HK-2 (cell line): ENCODE measurements around the gene KCNA2.

ENCODE experiments used
- DNase-seq: peaks from one replicate; pipeline ENCODE4 v3.0.0-alpha.2; 2018; ENCODE audit not compliant: unreplicated experiment

Gene KCNA2

DNA sequence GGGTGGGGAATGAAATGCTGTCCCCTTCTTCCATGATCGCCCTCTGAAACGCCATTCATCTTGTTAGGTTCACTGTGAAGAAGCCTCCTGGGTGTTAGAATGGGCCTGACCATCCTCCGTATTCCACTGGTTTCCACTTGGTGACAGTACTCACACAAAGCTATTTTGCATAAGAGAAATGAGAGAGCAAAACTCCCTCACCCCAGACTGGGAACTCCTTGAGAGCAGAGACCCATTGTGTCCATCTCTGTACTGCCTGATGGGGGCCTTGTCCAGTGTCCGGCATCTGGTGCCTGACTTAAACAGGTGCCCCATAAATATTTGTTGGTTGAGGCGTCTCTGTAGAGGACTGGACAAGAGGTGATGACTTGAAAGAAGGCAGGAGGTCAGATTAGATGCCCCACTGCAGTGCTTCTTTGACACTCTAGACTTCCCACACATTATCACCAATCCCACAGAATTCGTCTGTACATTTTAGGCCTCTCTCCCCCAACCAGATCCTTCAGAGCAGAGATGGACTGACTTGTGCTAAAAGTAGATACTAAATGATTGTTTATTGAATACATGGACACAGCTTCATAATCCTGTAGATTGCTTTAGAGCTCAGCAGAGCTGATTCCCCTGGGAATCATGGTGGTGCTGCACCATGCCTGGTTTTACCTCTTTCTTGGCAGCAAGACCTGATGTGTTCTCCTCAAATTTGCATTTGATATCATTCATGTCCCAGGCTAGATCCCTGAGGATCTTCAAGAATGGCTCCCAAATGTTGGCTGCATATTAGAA lies 22.4 kb upstream of the KCNA2 start:
- no peak for DNase-seq

DNA sequence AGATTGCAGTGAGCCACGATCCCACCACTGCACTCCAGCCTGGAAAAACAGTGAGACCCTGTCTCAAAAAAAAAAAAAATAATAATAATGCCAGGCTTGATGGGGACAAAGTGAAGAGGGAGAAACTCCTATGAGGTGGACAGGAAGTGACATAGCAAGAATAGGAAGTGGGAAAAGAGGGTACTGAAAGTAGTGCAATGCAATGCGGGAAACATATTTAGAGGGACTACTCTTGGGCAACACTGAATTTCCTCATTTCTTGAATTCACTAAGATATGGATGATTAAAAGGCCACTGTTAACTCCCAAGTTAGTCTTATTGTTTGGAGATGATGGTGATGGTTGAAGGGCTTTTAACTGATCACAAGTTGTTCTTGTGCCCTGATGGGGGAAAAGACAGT lies 21.6 kb upstream of the KCNA2 start:
- DNase-seq = no peak

DNA sequence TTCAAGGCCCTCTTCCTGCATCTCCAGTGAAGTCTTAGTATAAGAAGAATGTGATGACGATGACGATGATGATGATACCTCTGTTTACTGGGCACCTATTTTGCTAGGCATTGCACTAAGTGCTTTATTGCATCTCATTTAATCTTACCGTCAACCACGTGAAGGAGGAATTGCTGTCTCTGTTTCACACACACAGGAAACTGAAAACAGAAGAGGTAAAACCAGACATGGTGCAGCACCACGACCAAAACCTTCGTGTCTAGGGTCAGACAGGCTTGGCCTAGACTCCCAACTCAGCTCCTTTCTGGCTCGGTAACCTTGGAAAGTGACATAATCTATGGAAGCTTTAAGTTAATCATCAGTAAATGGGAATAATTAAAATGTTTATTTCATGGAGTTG lies 20.7 kb upstream of the KCNA2 start:
- DNase-seq = no peak

DNA sequence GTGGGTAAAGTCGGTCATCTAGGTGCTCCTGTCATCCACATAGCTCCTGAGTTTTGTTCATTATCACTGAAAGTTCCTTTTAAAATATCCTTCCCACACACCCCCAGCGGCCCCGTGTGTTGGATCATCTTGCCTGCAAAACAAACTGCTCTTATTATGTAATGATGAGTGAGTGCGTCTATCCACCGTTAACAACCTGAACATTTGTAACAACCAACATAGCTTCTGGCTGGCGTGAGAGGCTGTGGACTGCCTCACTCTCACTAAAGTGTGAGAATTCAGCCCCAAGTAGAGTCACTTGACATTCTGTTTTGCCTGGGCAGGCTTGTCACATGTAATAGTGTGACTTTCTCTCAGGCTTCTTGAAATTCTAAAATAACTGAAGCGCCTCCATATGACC lies 14.5 kb upstream of the KCNA2 start:
- no peak for DNase-seq

DNA sequence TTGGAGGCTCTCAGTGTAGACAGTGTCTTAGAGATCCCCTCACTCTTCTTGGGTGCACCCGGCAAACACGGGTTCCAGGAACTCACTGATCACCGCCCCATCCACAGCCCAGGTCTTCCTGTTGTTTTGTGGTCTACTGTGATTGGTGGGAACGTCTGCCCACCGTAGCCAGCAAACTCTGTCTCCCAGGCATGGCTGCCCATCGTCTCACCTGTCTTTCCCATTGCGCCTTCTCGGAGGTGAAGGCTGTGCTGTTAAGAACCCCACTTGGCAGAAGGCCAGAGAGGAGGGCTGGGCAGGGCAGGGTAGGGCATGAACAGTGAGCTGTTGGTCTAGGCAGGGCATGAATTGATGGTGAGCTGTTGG lies 14.1 kb upstream of the KCNA2 start:
- no peak for DNase-seq

DNA sequence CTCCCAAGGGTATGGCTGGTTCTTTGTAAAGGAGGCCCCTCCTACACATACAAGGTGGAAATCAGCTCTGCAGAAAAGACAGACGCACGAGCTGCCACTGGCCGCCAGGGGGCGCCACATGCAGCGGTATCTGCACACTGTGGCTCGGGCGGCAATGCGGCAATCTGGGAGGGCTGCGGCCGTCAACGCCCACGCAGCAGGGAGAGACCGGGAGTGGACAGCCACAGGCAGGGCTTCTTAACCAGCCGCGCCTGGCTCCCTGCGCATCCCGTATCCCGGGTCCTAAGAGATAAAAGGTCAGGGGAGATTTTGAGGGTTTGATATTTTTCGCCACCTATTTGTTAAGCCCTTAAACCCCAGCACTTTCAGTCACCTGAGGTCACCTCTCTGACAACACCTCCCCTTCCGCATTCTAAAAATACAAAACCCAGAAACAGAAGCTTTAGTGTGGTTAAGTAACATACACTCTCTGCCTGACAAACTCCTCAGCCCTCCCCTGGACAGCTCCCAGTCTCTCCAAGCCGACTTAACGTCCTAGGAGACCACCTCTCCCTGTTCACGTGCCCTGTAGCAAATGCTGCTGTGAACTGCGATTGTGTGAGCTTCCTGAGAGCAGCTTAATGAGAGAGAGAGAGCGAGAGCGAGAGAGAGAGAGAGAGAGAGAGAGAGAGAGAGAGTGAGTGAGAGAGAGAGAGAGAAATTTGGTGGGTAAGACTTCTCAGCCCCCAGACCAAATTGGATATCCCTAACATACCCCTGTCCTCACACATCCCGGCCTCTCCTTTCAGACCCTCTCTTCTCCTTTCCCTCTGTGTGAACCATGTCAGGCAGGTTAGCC lies 13.5 kb upstream of the KCNA2 start:
- DNase-seq = peak; percentile 81

DNA sequence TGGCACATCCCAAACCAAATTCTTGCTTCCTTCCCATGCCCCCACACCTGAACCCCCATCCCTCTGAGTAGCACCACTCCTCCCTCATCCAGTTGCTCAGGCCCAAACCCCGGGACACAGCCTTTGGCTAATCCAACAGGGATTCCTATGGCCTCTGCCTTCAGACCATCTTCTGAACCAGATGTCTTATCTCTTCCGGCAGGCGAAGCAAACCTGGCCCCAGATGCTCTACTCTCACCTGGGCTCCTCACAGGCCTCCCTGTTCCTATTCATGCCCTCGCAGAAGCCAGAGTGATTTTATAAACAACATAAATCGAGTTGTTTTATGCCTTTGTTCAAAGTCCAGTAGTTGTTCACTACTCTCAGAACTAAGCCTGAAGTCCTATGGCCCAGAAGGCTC lies 12.5 kb upstream of the KCNA2 start:
- DNase-seq = no peak

DNA sequence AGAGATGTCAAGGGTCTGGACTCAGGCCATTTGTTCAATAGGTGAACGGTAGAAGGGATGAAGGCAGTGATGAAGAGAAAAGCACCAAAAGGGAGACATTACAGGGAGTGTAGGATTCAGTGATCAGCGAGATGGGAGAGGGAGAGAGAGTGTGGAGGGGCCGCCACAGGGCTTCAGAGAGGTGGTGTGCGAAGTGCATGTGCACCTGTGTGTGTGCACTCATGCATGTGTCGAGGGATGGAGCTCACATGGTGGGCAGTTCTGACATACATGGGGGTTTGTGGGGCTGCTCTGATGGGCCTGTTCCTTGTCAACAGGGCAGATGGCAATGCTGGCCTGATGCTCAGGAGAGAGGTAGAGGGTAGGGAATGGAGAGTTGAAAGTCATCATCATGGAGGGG lies 11.4 kb upstream of the KCNA2 start:
- no peak for DNase-seq

DNA sequence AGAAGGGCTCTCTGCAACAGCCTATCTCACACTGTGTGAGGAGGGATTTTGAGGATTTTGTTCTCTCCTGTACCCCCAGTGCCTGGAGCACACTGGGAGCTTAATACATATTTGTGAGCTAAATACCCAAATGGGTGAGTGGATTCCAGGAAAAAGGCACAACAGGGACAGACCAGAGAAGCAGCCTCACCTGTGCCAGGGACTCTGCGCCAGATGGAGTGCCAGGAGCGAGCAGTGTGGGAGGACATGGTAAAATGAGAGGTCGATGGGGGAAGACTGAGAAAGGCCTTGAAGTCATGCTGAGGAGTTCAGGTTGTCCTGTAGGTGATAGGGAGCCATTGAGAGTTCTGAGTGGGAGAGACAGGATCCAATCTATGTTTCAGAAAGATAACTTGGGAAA lies 11.0 kb upstream of the KCNA2 start:
- no peak for DNase-seq

DNA sequence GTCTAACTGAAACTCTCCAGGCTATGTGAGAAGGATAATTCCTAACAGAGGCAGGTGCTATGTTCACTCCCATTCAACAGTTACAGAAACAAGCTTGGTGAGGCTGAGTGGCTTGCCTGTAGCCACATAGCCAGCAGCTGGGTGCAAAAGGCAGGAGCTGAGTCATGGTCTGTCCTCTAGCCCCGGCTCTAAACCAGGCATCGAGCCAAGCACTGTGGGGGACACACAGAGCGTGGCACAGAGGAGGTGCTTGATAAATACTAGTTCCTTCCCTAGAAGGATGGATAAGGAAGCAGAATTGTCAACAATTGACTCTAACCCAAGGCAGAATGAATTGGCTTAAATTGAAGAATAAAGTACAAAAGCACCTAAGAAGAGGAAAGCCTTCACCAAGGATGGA lies 10.4 kb upstream of the KCNA2 start:
- no peak for DNase-seq

DNA sequence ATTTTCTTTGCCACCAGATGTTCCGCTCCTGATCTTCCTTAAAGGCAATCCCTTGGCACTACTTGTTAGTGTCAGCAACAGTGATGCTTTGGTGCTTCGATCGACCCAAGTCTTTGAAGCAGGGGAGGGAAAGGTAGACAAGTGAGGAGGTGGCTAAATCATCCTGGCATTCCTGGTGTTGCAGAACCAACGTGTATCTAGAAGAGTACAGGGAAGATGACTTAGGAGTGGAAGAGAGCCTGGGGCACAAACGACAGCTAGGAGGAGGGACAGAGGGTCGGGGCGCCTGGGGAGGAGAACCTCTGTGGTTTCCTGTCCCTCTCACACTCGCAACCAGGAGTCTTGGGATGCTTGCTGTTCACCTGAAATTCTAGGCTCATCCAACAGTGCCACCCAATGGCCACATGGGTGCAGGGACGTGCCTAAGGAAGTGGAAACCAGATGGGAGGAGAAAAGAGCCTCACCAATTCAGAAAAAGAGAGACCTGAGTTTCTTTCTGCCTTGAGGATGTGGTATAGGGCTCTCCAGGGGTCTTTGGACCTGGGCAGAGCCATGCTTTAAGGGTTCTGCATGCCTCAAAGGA lies 9.5 kb upstream of the KCNA2 start:
- peak; percentile 61 for DNase-seq

DNA sequence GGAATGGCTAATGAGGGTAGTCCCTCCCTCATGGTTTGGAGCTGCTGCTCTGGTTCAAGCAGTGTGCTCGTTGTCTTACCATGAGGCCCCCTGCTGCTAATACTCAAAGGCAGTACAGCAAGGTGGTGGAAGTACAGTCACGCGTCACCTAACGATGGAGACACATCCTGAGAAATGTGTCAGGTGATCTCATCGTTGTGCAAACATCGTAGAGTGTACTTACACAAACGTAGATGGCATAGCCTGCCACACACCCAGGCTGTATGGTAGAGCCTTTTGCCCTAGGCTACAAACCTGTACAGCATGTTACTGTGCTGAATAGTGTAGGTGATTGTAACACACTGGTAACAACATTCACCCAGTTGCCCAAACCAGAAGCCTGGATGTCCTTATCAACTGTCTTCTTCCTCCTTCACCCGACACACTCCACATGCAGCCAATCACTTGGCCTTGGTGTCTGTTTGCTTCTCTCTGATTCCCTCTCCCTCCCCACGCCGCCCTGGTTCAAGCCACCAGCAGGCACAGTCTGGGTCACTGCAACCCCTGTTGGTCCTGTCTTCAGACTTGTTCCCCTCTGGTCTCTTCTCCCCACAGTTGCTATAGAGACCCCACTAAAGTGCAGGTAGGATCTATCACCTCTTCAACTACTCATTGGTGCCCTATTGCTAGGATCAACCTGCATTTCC lies 6.0 kb upstream of the KCNA2 start:
- DNase-seq = no peak

DNA sequence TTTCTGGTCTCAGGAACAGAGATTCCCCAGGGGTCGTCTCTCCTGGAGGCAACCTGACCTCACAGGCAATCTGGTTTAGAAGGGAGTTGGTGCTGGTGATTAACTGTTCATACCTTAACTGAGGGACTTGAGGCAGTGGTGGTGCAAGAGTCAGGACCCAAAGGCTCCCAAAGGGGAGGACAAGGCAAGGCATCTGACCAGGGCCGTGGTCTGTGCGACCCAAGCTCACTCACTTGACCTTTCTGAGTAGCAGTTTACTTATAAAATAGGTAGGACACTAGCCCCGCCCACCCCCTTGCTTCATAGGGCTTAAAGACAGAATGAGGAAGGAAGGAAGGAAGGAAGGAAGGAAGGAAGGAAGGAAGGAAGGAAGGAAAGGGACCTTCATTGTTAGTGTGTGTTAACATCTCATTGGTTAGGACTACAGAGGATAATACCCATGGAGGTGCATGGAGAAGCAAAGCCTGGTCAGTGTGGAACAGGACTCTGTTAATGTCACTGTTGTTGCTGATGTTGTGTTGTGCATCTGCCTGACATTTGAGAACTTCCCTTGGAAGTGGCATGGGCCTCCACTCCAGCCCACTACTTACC lies 4.6 kb upstream of the KCNA2 start:
- DNase-seq = no peak

DNA sequence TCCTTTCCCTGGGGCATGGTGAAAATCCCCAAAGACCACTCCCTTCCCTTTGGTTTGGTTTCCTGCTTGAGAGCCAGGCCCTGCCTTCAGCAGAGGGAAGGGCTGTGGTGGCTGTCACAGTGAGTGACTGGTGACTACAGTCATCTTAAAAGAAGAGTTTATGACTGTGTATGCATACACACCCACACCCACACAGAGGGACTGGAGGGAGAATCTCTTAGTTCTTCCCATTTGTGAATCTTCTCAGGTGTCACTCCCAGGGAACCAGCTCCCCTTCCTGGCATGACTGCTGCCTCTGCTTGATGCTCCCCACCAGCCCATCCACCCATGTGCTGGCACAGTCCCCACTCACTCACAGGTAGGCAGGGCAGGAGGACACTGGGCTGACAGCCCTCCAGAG lies 3.9 kb upstream of the KCNA2 start:
- DNase-seq = no peak

DNA sequence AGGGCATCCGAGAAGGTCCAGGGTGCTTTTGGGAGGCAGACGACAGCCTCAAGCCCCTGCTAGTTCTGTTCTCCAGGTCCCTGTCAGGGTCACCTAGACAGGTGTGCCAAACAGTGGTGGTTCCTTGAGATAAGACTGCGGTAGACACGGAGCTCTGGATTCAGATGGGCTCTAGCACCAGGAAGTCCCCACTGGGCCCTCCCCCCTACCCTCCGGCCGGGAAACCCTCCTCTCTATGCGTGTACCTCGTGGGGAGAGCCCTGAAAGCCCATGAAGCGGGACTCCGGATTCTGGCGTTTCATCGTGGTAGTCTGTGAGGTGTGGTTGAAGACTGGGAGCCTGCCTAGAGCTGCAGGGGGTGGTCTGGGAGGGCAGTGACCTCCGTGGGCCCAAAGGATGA lies 2.1 kb upstream of the KCNA2 start:
- no peak for DNase-seq

DNA sequence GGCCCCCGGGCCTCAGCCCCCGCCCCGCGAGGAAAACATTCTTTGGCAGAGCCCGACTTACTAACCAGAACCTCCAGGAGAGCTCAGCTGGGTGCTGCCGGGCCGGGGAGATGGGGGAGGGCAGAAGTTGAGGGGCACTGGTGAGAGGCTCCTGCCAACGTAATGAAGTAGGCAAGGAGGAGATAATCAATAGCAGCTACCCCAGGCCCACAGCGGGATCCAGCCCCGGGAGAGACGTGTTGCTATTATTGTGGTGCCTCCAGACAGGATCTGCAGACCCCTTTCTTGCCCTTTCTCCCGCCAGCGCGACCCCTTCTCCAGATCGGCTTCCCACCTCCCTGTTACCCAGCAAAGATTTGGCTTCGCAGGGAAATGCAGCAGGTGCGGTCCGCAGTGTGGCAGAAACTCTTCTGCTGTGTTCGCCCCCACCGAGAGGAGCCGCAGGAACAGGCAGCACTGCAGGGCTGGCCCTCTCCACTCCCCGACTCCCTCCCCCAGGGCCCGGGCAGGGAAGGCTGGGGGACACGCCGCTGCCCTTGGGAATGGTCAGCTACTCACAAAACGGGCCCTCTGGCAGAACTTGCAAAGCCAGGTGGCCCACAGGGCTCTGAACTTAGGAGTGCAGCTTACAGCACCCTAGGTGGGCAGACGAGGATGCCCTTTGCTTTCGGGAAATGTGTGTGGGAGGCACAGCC lies 1.5 kb upstream of the KCNA2 start:
- no peak for DNase-seq

DNA sequence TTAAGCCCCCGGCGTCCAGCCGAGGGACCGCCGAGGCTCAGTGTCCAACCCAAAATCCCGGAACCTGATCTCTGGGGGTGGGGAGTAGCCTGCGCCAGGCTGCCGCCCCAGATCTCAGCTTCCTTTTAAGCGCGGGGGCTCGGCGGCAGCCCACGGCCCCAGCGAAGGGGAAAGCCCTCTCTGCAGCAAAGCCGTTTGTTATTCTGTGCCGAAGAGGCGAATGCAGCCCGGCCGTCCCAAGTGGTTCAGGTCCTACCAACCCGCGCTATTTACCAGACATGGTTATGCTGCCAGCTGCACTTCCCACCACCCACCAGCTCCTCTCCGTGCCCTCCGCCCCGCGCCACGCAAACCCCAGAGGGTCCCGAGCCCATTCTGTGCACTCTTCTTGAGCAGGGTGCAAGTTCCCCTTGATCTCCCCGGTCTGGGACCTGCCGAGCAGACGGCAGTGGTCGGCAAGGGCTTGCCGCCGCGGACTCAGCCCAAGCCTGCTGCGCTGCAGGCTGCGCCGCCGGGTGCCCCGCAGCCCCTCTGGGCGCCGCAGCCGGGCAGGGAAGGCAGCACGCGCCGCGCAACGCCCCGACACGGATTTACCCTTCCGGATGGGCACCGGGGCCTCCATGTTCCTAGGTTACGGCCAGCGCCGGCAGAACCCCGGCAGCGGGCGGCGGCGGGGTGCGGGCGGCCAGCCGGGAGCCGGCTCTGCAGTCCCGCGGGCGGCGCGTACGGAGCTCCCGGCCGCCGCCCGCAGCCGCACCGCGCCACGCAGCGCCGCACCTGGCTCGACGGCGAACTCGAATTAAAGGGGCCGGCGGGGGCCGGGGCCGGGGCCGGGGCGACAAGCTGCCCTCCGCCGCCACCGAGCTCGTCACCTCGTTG lies 738 bp upstream of the KCNA2 start:
- no peak for DNase-seq

DNA sequence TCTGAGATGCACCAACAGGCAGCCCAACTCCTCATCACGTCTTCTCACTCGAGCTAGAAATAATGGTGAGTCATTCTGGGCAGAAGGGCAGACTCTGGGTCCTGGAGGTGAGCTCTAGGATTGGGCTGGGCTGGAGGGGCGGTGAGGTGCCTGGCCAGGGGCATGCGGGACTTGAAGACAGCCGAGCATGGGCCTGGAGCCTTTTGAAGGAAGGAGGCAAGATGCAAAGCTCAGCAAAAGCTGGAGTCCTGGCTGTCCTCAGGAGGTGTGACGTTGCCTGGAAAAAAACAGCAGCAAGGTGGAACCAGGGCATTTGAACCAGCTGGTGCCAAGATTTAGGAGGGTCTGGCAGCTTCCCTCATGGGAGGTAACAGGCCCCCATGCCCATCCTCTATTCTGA lies 712 bp downstream of the KCNA2 start:
- DNase-seq = no peak

DNA sequence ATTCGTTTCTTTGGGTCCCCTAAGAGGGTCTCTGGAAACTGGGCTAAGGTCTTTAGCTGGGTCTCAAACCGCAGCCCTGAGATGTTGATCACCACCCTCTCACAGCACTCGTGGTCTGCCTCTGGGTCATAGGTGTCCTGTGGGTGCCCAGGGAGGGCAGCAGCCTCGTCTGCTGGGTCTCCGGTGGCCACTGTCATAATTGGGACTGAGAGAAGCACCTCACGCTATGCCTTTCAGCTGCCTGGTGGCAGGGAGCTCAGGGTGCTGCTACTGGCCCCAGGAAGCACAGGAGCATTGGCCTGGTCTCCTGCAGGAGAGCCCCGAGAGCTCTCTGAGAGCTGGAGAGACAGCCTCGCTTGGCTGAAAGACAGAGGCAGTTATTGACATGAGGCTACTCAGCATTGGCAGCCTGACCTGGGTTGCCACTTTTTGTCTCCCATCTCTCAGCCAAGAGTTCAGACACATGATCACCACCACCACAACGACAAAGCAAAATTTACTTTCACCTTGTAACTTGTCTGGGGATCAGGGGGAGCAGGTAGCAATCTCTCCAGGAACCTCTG lies 1.5 kb downstream of the KCNA2 start:
- no peak for DNase-seq

DNA sequence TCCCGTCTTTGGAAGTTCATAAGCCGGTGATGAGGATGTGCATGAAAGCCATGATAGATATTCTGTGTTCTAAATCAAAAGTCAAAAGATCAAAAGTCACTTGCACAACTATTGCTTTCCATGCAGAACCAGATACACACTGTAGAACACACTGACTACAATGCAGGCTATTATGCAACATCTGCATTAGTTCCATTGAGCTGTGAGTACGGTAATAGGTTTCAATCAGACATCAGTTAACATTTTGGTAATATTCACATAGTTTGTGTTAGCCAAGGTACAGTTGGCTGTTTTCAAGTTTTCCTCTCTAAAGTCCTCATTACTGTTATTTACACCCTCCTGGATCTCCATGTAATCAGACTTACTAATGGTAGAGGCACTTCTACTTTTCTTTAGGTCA lies 3.1 kb downstream of the KCNA2 start:
- DNase-seq = no peak
